ENCODE results near the gene MRI1.
A peak's percentile ranks its signal among the peaks of the same experiment; 100 is the strongest.

The MRI1 gene

DNA sequence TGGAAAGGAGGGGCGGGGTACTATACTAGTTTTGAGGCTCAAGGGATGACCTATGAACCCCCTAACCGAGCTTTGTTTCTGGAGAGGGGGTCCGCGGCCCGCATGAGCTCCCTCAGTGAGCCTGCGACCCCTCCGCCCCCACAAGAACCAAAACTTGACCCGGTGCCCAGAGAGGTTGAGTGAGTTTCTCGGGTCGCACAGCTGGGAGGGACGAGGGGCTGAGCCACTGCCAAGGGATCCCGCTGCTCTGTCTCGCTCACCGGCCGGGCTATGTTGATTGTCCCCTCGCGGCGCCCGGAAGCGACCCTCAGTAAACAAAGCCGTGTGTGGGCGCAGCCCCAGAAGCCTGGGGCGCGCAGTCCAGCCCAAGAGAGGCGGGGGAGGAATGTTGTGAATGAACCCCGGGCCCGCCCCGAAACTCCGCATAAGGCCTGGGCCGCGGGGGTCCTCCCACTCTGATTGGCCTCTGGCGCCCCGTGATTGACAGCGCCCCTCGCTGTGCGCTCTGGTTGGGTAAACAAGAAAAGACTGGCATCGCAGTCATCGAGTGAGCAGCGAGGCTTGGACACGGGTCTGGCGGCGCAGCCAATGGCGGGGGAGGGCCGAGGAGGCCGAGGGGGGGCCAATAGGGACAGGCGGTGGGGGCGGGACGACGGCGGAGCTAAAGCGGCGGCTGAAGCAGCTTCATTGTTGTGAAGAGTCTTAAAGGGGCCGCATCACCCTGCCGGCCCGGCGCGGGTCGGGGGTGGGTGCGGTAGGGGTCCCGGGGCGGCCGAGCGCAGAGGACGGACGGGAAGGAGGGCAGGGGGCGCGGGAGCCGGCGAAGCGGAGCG is 30.7 kb downstream of the MRI1 start, which contains the start of gene ZSWIM4:
ZSWIM4 (plus strand) TSS at position 687 of the 833 bp plus-strand sequence. CDS start 206 bp downstream, outside the sequence.
- peak; percentile 99 for DNase-seq (ENCODE audit: low spot score)

DNA sequence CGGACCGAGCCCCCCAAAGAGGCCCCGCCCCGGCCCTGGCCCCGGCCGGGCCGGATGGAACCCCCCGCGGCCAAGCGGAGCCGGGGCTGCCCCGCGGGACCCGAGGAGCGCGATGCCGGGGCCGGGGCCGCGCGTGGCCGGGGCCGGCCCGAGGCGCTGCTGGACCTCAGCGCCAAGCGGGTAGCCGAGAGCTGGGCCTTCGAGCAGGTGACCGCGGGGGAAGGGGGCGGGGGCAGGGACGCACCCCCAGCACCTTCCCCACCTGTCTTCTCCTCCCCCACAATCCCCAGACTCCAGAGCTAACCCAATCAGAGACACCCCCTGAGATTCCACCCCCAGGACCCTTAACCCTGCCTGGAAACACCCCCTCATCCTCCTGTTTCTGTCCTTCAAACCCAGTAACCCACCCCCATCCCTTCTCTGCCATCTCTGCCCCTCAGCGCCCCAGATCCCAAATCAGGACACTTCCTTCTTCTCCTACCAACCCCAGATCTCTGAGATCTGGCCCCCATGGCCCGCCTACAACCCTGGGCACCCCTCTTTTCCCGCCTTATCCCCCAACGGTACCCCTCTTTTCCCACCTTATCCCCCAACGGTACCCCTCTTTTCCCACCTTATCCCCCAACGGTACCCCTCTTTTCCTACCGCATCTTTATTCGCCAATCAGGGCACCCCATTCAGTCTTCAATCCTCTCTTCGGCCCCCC is 31.4 kb downstream of the MRI1 start:
- DNase-seq (ENCODE audit: low spot score), result peak; percentile 23

DNA sequence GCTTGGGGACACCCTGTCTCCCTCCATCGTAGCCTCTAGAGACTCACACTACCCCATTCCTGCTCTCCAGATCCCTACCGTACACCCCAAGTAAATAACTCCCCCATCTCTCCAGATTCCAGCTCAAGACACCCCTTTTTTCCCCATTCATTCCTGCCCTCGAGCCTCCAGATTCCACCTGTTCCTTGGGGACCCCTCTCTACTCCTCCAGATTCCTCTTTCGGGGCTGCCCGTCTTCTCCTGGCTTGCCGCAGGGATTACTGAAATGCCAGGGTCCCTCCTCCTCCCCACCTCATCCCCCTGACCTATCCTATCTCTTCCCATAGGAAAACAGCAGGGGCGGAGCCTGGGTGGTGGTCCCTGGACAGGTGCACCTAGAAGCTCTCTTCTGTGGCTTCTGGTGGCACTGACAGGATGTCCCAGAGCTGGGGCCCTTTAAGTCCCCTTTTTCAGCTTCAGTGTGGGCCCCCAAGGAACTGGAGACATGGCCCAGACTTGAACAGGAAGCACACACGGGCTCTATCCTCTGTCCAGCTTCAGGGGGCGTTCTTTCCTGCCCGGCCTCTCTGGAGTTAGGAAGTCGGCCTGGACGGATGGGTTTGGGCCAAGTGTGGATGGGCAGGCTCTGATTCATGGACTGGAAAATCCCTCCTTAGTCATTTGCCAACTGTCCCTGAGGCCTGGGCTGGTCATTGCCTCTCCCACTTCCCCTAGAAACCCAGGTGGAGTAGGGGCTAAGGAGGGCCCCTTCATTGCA is 32.2 kb downstream of the MRI1 start:
- DNase-seq (ENCODE audit: low spot score), result peak; percentile 27

DNA sequence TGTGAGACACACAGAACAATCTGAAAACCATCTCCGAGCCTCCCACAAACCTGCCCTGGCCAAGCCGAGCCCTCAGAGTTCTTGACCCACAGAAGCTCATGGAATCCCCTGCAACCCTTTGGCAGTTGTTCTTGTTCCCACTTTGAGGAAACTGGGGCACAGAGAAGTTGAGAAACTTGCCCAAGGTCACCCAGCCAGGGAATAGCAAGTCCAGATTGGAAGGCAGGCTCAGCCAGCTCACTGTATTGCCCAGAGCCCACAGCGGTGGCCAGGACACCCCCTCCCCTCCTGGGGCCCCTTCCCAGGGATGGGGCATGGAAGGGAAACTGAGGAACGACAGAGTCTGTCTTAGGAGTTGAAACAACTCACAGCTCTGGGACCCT is 32.7 kb downstream of the MRI1 start:
- DNase-seq (ENCODE audit: low spot score), result no peak

DNA sequence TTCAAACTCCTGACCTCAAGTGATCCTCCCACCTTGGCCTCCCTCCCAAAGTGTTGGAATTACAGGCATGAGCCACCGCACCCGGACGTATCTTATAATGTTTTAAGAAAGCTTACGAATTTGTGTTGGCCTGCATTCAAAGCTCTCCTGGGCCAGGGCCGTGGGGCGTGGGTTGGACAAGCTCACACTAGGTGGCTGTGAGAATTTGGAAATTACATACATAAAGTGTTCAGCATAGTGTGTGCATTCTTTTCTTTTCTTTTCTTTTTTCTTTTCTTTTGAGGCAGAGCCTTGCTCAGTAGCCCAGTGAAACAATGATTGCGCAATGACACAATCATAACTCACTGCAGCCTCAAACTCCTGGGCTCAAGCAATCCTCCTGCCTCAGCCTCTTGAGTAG is 33.5 kb downstream of the MRI1 start:
- no peak for DNase-seq (ENCODE audit: low spot score)

DNA sequence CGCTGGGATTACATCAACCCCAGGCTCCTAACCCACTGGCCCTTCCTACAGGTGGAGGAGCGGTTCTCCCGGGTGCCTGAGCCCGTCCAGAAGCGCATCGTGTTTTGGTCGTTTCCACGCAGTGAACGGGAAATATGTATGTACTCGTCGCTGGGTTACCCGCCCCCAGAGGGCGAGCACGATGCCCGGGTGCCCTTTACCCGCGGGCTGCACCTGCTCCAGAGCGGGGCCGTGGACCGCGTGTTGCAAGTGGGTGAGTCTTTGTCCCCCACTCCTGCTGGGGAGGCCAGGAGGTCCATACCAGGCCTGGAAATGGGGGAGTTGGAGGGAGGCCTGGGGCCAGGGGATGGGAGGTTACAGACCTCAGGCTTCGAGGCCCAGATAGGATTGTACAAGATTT is 35.3 kb downstream of the MRI1 start:
- DNase-seq (ENCODE audit: low spot score), result no peak

DNA sequence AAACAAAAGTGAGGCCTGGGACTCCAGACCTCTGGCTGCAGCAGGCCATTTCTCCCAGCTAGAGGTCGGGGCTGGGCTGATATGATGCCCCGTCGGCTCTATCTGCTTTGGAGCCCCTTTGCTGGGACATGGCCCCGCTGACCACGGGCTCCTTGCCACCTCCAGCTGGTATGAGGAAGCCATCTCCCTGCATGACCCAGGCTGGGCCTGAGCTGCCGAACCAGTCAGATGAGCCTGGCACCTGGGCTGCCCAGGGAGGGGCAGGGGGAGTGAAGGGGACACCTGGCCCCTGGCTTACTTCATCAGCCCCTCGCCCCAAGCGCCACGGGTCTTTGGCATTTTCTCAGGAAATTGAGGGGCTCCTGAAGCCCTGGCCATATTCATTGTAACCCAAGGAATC is 38.7 kb downstream of the MRI1 start:
- DNase-seq (ENCODE audit: low spot score), result no peak

DNA sequence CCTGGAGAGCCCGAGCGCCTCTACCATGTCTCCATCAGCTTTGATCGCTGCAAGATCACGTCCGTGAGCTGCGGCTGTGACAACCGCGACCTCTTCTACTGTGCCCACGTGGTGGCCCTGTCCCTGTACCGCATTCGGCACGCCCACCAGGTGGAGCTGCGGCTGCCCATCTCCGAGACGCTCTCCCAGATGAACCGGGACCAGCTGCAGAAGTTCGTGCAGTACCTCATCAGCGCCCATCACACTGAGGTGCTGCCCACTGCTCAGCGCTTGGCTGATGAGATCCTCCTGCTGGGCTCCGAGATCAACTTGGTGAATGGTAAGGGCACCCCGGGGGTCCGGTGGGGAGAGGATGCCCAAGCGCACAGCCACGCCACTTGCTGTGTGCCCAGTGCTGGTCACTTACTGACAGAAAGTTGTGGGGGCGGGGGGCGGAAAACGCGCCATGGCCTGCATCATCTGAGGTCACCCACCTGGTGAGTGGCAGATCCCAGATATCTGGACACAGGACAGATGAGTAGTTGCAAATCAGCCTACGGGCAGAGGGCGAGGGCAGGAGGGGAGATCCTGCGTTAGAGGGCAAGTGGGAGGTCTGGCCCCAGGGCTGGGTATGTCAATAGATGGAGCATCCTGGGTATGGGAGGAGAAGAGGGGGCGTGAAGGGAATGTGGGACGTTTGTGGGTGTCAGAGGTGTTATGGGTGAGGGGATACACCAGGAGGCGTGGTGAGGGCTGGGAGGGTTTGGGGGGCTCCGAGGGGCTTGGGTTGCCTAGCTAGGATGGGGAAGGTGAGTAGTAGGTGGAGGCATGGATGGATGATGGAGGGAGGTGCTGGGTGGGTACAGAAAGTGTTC is 40.7 kb downstream of the MRI1 start:
- no peak for DNase-seq (ENCODE audit: low spot score)

DNA sequence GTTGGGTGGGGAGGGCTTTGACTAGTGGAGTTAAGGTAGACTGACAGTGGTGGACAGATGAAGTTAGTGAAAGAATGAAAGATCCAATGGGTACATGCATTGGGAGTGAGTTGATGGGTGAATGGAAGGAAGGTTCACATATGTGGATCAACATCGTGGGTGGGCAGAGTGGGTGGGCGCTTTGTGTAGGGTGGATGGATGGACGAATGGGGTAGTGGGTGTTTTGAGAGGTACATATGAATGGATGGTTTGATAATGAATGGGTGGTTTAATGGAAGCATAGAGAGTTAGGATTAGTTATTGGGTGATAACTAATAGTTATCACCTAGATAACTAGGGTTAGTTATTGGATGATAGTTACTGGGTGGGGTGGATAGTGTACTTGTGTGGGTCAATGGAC is 42.4 kb downstream of the MRI1 start:
- DNase-seq (ENCODE audit: low spot score), result no peak

DNA sequence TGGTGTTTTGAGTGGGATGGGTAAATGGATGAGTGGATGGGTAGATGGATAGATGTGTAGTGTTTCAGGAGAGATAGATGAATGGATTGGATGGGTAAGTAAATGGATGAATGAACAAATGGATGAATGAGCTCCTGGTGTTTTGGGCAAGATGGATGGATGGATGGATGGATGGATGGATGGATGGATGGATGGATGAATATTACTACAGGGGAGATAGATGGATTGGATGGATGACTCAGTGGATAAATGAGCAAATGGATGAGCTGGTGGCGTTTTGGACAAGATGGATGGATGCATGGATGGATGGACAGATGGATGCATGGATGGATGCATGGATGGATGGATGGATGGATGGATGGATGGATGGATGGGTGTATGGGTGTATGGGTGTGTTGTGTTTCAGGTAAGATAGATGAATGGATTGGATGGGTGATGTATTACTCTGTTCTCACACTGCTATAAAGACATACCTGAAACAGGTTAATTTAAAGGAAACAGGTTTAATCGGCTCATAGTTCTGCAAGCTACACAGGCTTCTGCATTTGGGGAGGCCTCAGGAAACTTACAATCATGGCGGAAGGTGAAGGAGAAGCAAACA is 43.2 kb downstream of the MRI1 start:
- DNase-seq (ENCODE audit: low spot score), result no peak

DNA sequence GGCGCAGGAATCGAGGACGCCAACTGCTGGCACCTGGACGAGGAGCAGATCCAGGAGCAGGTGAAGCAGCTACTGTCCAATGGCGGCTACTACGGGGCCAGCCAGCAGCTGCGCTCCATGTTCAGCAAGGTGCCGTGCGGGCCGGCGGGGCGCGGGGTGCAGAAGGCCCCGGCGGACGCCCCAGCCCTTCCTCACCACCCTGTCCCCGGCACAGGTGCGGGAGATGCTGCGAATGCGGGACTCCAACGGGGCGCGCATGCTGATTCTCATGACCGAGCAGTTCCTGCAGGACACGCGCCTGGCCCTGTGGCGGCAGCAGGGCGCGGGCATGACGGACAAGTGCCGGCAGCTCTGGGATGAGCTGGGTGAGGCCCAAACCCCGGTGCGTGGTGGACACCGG is 44.5 kb downstream of the MRI1 start:
- DNase-seq (ENCODE audit: low spot score), result no peak

DNA sequence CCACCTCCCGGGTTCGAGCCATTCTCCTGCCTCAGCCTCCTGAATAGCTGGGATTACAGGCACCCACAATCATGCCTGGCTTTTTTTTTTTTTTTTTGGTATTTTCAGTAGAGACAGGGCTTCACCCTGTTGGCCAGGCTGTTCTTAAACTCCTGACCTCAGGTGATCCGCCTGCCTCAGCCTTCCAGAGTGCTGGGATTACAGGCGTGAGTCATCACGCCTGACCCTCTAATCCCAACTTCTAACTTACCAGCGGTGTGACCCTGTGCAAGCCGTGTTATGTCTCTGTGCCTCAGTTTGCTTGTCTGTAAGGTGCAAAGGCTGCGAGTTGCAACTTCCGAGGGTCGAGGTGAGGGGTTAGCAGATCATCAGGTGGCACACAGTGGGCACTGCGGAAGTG is 48.2 kb downstream of the MRI1 start:
- no peak for DNase-seq (ENCODE audit: low spot score)

DNA sequence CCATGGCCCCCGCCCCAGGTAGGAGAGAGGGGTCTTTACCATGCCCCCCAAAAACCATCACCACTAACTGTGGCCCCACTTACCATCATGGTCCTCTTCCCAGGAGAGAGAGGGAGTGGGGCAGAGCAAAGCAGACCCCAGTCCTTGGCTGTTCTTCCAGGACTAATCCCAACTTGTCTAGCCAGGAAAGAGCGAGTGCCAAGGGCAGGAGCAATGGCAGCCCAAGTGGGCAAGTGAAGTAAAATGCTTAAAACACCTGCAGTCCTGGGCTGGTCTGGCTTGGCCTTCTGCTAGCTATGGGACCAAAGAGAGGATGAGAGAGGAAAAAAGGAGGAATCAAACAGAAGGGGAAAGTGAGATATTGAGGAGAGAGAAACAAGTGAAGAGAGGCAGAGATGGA is 48.8 kb downstream of the MRI1 start:
- no peak for DNase-seq (ENCODE audit: low spot score)

DNA sequence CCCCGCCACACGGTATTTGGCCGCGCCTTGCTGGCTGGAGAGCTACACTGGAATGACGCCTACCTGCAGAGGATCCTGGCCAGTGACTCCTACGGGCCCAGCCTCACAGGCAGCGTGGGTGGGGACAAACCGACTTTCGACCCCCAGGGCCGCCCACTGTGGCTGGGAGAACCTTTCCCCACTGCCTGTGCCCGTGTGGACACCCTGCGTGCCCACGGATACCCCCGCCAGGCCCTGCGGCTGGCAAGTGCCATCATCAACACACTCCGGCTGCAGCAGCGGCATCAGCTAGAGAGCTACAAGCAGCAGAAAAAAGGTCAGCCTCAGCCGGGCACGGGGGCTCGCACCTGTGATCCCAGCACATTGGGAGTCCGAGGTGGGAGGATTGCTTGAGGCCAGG is 50.2 kb downstream of the MRI1 start:
- DNase-seq (ENCODE audit: low spot score), result no peak

DNA sequence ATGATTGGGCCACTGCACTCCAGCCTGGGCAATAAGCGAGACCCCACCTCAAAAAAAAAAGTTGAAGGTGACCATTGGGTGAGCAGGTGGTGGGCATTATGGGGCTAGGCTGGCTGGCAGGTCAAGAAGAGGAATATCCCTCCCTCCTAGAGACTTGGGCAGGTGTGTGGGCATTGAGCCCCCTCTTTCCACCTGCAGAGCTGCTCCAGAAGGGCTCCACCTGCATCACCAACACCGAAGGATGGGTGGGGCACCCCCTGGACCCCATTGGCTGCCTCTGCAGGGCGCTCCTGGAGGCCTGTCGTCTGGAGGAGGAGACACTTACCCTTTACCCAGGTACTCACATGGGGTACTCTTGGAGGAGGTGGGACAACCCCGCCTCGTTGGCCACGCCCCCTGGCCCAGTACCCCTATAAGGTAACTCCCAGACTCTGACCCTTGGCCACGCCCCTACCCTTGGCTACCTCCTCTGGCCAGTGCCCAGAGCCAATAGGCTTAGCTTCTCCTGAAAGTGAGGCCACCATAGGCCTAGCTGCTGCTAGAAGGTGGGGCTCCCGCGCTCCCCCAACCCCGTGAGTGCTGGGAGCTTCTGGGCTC is 52.8 kb downstream of the MRI1 start:
- DNase-seq (ENCODE audit: low spot score), result peak; percentile 59

DNA sequence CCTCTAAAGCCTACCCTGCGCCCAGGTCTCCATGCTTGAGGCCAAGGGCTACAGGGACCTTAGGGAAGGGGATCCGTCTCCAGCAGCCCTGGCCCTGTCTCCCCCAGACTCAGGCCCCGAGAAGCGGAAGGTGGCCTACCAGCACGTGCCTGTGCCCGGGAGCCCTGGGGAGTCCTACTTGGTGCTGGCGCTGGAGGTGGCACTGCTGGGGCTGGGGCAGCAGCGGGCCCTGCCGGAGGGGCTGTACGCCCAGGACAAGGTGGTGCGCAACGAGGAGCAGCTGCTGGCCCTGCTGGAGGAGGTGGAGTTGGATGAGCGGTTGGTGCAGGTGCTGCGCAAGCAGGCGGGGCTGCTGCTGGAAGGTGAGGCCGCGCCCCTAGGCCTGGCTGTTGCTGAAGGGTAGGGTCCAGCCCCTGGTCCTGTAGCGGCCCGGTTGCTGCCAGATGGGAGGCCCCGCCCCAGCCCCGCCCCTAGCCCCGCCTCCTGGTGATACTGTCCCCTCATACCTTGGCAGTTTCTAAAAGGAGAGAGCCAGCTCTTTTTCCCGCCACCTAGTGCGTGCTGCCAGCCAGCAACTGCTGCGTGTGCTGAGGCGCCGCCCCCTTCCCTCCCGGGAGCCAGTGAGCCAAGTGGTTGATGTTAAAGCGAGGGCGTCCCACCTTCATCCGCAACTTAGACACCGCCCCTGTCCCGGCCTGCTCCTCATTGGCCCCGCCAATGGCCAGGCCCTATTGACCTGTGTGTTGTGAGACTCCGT is 53.5 kb downstream of the MRI1 start:
- no peak for DNase-seq (ENCODE audit: low spot score)

DNA sequence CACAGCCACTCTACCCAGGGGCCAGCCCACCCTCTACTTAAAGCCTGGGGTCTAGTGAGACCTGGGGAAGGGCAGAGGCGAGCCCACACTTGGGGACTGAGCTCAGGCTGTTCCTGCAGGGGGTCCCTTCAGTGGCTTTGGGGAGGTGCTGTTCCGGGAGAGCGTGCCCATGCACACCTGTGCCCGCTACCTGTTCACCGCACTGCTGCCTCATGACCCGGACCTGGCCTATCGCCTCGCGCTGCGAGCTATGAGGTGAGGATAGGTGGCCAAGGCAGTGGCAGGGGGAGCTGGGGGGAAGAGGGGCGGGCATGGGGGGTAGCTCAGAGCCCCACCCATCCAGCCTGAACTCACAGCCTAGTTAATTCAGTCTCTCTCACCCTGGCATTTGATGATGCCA is 54.9 kb downstream of the MRI1 start:
- DNase-seq (ENCODE audit: low spot score), result no peak

DNA sequence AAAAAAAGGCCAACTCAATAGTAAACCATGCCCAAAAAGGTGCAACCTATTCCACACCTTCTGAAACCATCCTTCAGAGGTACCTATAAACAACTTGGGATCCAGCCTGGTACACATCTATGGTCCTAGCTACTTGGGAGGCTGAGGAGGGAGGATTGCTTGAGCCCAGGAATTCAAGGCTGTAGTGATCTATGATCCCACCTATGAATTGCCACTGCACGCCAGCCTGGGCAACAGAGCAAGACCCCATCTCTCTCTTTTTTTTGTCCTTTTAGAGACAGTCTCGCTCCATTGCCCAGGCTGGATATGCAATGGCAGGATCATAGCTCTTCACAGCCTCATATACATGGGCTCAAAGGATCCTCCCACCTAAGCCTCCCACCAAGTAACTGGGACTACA is 57.0 kb downstream of the MRI1 start:
- DNase-seq (ENCODE audit: low spot score), result no peak

DNA sequence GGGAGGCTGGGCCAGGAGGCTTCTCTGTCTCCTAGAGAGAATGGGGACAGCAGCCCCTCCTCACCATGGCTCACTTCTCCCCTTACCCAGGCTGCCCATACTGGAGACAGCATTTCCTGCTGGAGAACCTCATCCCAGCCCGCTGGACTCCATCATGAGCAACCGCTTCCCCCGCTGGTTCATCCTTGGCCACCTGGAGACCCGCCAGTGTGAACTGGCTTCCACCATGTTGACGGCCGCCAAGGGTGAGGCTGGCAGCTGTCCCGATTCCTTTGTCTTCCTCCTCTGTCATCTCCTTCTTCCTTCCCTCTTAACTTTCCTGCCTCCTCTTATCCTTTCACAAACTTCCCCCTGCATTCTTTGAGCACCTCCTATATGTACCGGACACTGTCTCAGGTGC is 58.9 kb downstream of the MRI1 start:
- no peak for DNase-seq (ENCODE audit: low spot score)

Measured in cerebellar cortex (tissue), 1 donor.